CD4-positive, alpha-beta T cell (primary cell): ENCODE results near the gene NRDE2. TPM values are rescaled to one million over a fixed set of nuclear protein-coding genes. Genes with fewer than 3 reads are reported as not detected.
A peak's percentile ranks its signal among the peaks of the same experiment; 100 is the strongest.

Experiments
- ATAC-seq: fragments of 200-7000 bp; cut with Tn5 transposase; one replicate; pipeline ENCODE4 v1.10.0; 2022; ENCODE audit warnings: mild to moderate bottlenecking; ENCODE audit not compliant: poor library complexity
- CTCF ChIA-PET: fragments of 350-600 bp; sonication (Branson Sonifier 250); formaldehyde crosslinking; loops from one replicate; lab custom pipeline; 2021; ENCODE audit warnings: antibody characterized with exemption, inconsistent platforms; lab: Charles Lee
- POLR2A ChIA-PET: fragments of 350-600 bp; sonication (Branson Sonifier 250); formaldehyde crosslinking; loops from one replicate; lab custom pipeline; 2021; ENCODE audit warnings: antibody characterized with exemption, inconsistent platforms; lab: Charles Lee
- DNase-seq, 14 experiments: peaks; one replicate each; pipeline ENCODE4 v3.0.0-alpha.2; 2013 to 2020; ENCODE audit warnings: mixed read lengths in 2 of 14
- H3K27ac ChIP-seq, 2 donors: one replicate each; pipeline versions ENCODE4 v1.5.1 to v1.7.0; 2013; ENCODE audit warnings: low read length in 2 of 2, low read depth in 1 of 2, mild to moderate bottlenecking in 1 of 2
- H3K27me3 ChIP-seq, 2 experiments: 1 replicate in 1 of 2; 2 replicates in 1 of 2; pipeline versions ENCODE4 v1.6.1 to v1.7.0; 2013; ENCODE audit warnings: low read length in 2 of 2, control low read depth in 1 of 2, mild to moderate bottlenecking in 1 of 2, moderate library complexity in 1 of 2; ENCODE audit not compliant: insufficient read depth in 2 of 2, control insufficient read depth in 1 of 2
- H3K36me3 ChIP-seq: one replicate; pipeline ENCODE4 v1.6.1; 2013; ENCODE audit warnings: low read length, control low read depth; ENCODE audit not compliant: insufficient read depth
- H3K4me1 ChIP-seq: one replicate; pipeline ENCODE4 v1.6.1; 2013; ENCODE audit warnings: low read length, control low read depth; ENCODE audit not compliant: insufficient read depth
- H3K4me3 ChIP-seq: one replicate; pipeline ENCODE4 v1.5.1; 2013; ENCODE audit warnings: mild to moderate bottlenecking, low read length, moderate library complexity
- H3K9me3 ChIP-seq, 2 experiments: 1 replicate in 1 of 2; 2 replicates in 1 of 2; pipeline versions ENCODE4 v1.6.1 to v1.7.0; 2013; ENCODE audit warnings: low read length in 2 of 2, mild to moderate bottlenecking in 2 of 2, control low read depth in 1 of 2, moderate library complexity in 1 of 2; ENCODE audit not compliant: control insufficient read depth in 1 of 2, insufficient read depth in 1 of 2
- H3K27ac Mint-ChIP-seq: one replicate; pipeline ENCODE4 v1.8.0; 2020; ENCODE audit warnings: mixed read lengths
- H3K27me3 Mint-ChIP-seq: one replicate; pipeline ENCODE4 v1.8.0; 2021; ENCODE audit warnings: mixed read lengths
- H3K36me3 Mint-ChIP-seq: one replicate; pipeline ENCODE4 v1.8.0; 2021; ENCODE audit warnings: low read depth, mixed read lengths
- H3K4me1 Mint-ChIP-seq: one replicate; pipeline ENCODE4 v1.8.0; 2021; ENCODE audit warnings: low read depth, mixed read lengths
- H3K4me3 Mint-ChIP-seq: one replicate; pipeline ENCODE4 v1.8.0; 2020; ENCODE audit warnings: mild to moderate bottlenecking, mixed read lengths
- H3K9me3 Mint-ChIP-seq: one replicate; pipeline ENCODE4 v1.8.0; 2020; ENCODE audit warnings: mixed read lengths
- intact Hi-C, 2 experiments: fragments of 100-400 bp; cut with DNase I in 1 of 2; cut with micrococcal nuclease in 1 of 2; formaldehyde crosslinking; loops; one replicate each; pipeline versions ENCODE4 v1.15.1 to v1.9.0; 2023 to 2025; cut with DNase I, micrococcal nuclease
- total RNA-seq, 174 experiments: library from RNA in 2 of 174; stranded (reverse) in 2 of 174; gene quantifications; one replicate each; pipeline ENCODE4 v1.2.3 and lab custom pipeline; 2021 to 2026
- TF ChIP-seq, protein P1 (sequence below): fragments of 200-600 bp; IDR thresholded peaks from one replicate; pipeline ENCODE4 v1.8.0; 2022; ENCODE audit warnings: antibody characterized with exemption, mild to moderate bottlenecking

NRDE2 gene
- total RNA-seq, 2 experiments from 2014 or later: 17.5 to 17.9 TPM

DNA sequence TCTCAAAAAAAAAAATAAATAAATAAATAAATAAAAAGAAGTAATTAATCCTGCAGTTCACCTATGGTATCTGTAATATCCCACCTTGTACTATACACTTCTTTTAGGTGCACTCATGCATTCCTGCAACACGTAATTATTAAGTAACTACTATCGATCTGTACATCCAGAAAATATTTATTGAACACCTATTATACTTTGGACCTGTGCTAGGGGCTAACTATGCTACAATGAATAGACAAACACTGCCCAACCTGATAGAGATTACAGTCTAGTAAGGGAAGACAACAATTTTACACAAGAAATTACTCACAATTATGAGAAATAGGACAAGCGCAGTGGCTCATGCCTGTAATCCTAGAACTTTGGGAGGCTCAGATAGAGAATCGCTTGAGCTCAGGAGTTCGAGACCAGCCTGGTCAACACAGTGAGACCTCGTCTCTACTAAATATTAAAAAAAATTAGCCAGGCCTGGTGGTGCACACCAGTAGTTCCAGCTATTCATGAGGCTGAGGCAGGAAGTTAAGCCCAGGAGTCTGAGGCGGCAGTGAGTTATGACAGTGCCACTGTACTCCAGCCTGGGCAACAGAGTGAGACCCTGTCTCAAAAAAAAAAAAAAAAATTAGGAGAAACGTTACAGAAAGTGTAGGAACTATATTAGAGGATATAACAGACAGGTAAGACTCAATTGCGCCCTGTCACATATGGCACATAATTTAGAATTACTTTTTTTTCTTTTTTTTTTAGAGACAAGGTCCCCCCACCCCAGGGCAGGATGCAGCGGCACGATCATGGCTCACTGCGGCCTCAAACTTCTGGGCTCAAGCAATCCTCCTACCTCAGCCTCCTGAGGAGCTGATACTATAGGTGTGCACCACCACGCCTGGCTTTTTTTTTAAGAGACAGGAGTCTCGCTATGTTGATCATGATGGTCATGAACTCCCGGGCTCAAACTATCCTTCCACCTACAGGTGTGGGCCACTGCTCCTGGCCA, 1.2 kb downstream of the NRDE2 start:
- ChIA-PET POLR2A (interaction anchor here (0.8 to 3.9 kb wide), 3 partner anchors 13 to 67 kb away, joined by 4 to 40 read pairs (median 14); partner anchors contain the start of gene CALM1), CTCF (interaction anchor here (1.7 kb wide), 1 partner anchor 69 kb away, joined by 6 read pairs; no protein-coding TSS in a partner anchor)
- H3K27me3 ChIP-seq: no peaks in the 10 kb centered on the region
- H3K9me3 Mint-ChIP-seq: no peaks in the 10 kb centered on the region
- intact Hi-C loops: loop anchor here (5.0 to 10.0 kb wide), 5 partner anchors 52 to 1774 kb away; partner anchors contain the start of genes CALM1 (in 2 of the 2), ATXN3 (in 1 of the 2) and TDP1 (in 1 of the 2)
- H3K4me3 Mint-ChIP-seq: peak overlapping the region; percentile 93
- peak overlapping the region; percentile 83 for H3K4me3 ChIP-seq
- no peaks in the 10 kb centered on the region for H3K9me3 ChIP-seq
- H3K27ac ChIP-seq: no peak overlapping the region
- no peak for DNase-seq
- peaks cover 40% of the 10 kb centered on the region for H3K4me1 Mint-ChIP-seq
- ATAC-seq: no peak
- no peaks in the 10 kb centered on the region for H3K36me3 ChIP-seq
- peaks cover 13% of the 10 kb centered on the region for H3K4me1 ChIP-seq
- H3K27ac Mint-ChIP-seq: peak overlapping the region; percentile 93
- H3K36me3 Mint-ChIP-seq: peaks cover 14% of the 10 kb centered on the region
- peaks cover 6% of the 10 kb centered on the region for H3K27me3 Mint-ChIP-seq
- TF ChIP-seq, protein P1, sequence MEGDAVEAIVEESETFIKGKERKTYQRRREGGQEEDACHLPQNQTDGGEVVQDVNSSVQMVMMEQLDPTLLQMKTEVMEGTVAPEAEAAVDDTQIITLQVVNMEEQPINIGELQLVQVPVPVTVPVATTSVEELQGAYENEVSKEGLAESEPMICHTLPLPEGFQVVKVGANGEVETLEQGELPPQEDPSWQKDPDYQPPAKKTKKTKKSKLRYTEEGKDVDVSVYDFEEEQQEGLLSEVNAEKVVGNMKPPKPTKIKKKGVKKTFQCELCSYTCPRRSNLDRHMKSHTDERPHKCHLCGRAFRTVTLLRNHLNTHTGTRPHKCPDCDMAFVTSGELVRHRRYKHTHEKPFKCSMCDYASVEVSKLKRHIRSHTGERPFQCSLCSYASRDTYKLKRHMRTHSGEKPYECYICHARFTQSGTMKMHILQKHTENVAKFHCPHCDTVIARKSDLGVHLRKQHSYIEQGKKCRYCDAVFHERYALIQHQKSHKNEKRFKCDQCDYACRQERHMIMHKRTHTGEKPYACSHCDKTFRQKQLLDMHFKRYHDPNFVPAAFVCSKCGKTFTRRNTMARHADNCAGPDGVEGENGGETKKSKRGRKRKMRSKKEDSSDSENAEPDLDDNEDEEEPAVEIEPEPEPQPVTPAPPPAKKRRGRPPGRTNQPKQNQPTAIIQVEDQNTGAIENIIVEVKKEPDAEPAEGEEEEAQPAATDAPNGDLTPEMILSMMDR: no peak

- ATAC-seq (no peak), DNase-seq (no peak)
- Mint-ChIP-seq H3K27me3 (no peaks in the 10 kb centered on the region), H3K4me1 (peaks cover 53% of the 10 kb centered on the region), H3K4me3 (no peak overlapping the region), H3K27ac (no peak overlapping the region), H3K9me3 (no peaks in the 10 kb centered on the region), H3K36me3 (peaks cover 59% of the 10 kb centered on the region)
- Histone ChIP-seq H3K9me3 (no peaks in the 10 kb centered on the region), H3K27ac (no peak overlapping the region), H3K4me3 (no peak overlapping the region), H3K27me3 (no peaks in the 10 kb centered on the region), H3K4me1 (peaks cover 5% of the 10 kb centered on the region), H3K36me3 (peaks cover 17% of the 10 kb centered on the region)
- TF ChIP-seq, protein P1: no peak
- intact Hi-C loops: no loop called here
- ChIA-PET CTCF (interaction anchor here (0.6 kb wide), 1 partner anchor 12 kb away, joined by 4 read pairs; no protein-coding TSS in a partner anchor), POLR2A (interaction anchor here (1.2 kb wide), 1 partner anchor 61 kb away, joined by 4 read pairs; no protein-coding TSS in a partner anchor)
Measured at GRCh38 chr14:90321891-90322290, 9.8 kb downstream of the NRDE2 start.

DNA sequence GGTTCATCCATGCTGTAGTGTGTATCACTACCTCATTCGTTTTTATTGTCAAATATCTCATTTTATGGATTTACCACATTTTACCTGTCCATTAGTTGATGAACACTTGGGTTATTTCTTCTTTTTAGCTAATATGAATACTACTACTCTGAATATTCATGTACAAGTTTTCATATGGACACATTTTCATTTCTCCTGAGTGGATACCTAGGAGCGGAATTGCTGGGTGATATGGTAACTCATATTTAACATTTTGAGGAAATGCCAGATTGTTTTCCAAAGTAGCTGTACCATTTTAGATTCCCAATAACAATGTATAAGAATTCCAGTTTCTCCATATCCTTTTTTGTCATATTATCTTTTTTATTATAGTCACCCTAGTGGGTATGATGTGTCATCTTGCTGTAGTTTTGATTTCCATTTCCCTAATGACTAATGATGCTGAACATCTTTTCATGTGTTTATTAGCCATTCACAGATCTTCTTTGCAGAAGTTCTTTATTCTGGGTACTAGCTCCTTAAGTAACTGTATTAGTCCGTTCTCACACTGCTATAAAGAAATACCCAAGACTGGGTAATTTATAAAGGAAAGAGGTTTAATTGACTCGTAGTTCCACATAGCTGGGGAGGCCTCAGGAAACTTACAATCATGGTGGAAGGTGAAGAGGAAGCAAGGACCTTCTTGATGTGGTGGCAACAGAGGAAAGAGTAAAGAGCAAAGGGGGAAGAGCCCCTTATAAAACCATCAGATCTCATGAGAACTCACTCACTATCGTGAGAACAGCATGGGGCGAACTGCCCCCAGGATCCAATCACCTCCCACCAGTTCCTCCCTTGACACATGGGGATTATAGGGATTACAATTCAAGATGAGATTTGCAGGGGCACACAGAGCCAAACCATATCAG, 11.9 kb downstream of the NRDE2 start:
- Mint-ChIP-seq H3K27ac (no peak overlapping the region), H3K9me3 (no peaks in the 10 kb centered on the region), H3K27me3 (no peaks in the 10 kb centered on the region), H3K4me1 (peaks cover 48% of the 10 kb centered on the region), H3K4me3 (no peak overlapping the region), H3K36me3 (peaks cover 71% of the 10 kb centered on the region)
- intact Hi-C loops: no loop called here
- ChIA-PET CTCF (no interaction called here), POLR2A (no interaction called here)
- no peak for ATAC-seq
- Histone ChIP-seq H3K4me1 (peaks cover 5% of the 10 kb centered on the region), H3K27me3 (no peaks in the 10 kb centered on the region), H3K36me3 (peaks cover 30% of the 10 kb centered on the region), H3K27ac (no peak overlapping the region), H3K9me3 (no peaks in the 10 kb centered on the region), H3K4me3 (no peak overlapping the region)
- DNase-seq: no peak
- TF ChIP-seq, protein P1: no peak
